GM19239 (cell line): ENCODE data around the gene CUL1.
A peak's percentile ranks its signal among the peaks of the same experiment; 100 is the strongest.
"Not testable (repeated sequence)": the region's sequence is repeated elsewhere in the genome, so short reads cannot be mapped to it uniquely, and the experiment has no call there.

ENCODE experiments used
- DNase-seq: peaks from one replicate; pipeline ENCODE4 v3.0.0; 2011; ENCODE audit warnings: low spot score; ENCODE audit not compliant: insufficient read length
- FAIRE-seq: peaks from 2 replicates; lab custom pipeline; 2011; peaks lifted over from hg19 to GRCh38; lab: Jason Lieb, UNC

CUL1 gene

DNA sequence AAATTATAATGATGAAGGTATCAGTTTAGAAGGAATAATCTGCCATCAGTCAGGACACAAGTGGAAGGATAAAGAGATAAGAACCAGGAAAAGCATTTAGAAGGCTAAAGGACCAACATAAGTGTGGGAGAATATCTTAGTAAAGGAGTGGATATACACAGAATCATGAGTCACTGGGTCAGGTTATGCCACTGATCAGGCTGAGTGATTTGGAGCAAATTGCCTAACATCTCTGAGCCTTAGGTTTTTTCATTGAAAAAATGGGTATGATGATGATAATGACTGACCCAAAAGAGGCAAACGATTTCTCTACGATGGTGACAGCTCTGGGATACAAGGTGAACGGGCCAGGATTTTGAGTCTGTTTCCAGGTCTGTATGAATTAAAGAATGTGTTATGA, 2.8 kb upstream of the CUL1 start:
- FAIRE-seq = no peak
- no peak for DNase-seq

DNA sequence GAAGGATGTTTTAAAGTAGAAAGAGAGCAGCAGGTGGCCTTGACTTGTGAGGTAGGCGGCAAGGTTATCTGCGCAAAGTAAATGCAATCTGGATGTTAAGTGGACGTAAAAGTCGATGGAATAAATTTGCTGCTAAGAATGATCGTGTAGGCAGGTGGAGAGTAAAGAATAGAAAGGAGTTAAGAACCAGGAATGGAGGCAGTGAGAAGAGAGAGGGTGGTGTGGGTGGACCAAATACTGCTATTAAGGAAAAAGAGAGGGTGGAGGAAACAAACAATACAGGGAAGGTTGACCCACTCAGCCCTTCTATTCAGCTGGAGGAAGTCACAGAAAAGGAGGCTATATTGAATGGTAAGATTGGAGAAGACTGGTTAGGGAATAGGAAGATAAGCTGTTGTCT, 1.9 kb upstream of the CUL1 start:
- no peak for FAIRE-seq

DNA sequence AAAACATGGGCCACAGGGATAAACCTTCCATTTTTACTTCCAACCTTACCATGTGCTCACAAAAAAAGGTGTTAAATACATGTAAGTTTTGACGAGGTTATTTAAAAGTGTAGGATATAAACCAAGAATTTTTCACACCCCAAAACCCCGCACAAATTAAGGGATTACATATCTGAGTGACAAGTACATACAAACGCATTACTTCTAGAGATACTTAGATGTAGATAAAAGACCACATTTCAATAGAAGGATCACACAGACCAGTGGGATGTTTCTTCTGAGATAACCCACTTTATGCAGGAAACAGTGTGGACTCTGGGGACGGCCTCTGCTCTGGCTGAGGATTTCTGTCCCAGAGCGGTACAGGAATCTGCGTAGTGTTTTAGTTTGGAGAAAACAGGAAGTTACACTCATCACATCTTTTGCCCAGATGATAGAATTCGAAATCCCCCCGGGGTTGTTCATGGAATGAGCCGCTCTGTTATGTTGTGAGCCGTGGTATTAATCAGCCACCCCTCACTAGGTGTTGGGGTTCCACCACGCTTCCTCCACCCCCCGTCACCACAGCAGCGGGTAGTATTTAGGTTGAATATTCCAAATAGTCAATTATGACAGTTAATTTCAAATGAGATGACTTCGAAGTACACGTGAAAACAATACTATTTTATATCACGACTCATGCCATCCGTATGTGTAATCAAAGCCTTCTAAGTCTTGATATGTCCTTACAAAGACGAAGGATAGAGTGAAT, 1.3 kb upstream of the CUL1 start:
- FAIRE-seq = peak; percentile 21
- DNase-seq = no peak

More for the DNA sequence above, 1.9 kb upstream of the CUL1 start:
- DNase-seq = no peak

DNA sequence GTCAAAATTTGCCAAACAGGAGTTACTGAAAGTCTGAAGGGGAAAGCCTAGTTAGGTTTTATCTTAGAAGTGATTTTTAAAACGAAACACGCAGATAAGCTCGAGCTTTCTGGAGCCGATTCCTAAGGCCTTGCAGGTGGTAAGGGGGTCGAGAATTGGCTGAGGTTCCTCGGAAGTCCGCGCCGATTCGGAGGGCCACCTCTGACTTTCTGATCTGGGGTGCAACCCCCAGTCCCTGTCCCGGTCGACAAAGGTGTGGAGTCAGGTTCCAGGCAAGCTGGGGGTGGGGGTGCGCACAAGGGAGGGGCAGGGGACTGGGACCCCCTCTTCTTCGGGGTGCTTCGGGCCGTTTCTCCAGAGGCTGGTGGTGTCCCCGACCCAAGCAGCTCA, 701 bp upstream of the CUL1 start:
- FAIRE-seq (peak; percentile 57), DNase-seq (peak; percentile 22)

DNA sequence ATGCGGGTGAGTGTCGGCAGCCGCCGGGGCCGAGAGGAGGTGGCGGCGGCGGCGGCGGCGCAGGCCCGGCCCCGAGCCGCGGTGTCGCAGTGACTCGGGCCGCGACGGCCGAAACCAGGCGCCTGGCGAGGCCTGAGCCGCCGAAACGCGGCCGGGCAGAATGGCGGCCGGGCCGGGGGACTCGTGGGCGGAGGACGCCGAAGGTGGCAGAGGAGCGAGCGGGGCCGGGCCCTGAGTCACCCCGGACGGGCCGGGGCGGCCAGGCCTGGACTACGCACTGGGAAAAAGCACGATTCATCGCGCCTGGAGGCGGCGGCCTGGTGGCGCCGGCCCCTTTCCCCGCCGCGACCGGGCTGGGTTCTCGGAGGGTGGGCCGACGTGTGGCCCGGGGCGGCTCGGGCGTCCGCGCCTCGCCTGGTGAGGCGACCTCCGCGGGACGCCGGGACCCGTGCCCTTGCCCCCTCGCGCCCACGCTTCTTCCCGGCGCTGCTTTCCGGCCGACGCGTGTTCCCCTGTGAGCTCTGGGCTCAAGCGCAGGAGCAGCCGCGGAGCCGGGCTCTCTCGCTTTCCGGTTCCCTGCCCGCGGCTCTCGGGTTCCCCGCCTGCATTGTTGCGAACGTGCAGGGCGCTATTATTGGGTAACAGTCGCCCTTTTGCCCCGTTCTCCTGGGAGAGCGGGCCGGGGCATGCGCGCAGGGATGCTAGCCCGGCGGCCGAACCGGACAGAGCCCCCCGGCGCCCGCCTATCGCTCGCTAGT, 500 bp downstream of the CUL1 start:
- no peak for FAIRE-seq
- peak; percentile 42 for DNase-seq

DNA sequence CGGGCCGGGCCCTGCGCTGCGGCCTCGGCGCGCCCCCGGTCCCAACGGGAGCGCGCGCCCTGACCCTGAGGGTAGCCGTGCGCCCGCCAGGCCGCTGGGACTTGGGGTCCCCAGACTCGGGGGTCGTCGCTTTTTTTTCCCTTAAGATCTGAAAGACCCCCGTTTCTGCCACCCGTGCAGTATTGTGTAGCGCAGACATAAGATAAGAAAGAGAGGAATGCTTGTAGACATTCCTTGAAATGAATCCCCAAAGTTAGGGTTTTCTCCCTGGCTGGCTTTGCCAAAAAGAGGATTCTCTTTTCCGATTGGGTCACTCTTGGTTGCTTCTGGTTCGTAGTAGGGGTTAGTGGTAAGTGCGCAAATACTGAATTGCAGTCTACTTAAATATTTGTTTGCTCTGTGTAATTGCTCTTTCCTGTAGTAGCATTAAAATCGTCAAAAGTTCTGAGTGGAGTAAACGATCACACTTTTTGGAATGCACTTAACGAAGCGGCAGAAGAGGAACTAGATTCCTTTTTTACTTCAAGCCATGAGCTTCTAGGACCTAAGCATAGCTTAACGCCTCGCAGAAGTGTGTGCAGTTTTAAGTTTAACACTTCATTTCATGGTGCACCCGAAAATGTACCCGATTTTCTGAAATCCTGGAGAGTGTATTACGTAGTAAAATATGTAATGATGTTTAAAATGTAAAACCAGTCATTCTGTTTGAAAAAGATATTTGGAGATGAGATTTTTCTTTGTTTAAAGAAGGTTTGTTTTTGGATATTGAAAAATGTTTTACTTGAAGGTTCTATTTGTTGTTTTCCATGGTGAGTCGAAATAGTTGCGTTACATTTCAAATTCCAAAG, 1.3 kb downstream of the CUL1 start:
- DNase-seq = no peak
- FAIRE-seq = peak; percentile 21

DNA sequence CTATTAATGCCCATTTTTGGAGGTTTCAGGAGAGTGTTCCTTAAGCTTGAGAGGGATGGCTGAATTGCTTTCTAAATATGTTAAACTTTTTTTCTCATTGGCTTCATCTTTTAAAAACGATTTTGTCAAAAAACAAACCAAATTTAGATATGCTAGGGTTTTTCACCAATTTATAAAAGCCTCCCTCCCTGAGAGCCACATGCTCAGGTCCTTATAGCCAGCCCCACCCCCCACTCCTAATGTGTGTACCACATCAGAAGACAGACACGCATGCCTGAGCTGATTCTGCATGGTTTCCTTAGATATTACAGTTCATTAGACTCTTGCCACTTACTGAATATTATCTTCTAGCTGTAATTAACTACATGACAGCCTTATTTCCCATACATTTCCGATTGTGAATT, 2.0 kb downstream of the CUL1 start:
- FAIRE-seq = peak; percentile 4

DNA sequence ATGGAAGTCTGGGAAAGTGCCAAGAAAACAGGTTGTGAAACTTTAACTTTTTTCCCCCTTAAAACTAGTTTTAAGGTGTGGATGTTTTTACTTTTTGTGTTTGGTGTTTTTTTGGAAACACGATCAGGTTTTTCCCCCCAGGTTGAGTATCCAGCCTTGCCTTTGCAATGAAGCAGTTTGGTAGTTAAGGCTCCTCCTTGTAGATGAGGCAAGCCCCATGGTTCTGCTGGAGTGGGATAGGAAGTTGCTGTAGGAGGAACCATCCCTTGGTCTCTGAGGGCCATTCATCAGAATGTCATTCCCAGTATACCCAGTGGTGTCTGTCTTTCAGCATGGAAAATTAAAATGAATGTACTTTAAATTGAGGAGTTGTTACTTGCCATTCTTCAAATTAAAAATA, 2.7 kb downstream of the CUL1 start:
- DNase-seq = no peak
- no peak for FAIRE-seq

More for the DNA sequence above, 2.0 kb downstream of the CUL1 start:
- DNase-seq = no peak

DNA sequence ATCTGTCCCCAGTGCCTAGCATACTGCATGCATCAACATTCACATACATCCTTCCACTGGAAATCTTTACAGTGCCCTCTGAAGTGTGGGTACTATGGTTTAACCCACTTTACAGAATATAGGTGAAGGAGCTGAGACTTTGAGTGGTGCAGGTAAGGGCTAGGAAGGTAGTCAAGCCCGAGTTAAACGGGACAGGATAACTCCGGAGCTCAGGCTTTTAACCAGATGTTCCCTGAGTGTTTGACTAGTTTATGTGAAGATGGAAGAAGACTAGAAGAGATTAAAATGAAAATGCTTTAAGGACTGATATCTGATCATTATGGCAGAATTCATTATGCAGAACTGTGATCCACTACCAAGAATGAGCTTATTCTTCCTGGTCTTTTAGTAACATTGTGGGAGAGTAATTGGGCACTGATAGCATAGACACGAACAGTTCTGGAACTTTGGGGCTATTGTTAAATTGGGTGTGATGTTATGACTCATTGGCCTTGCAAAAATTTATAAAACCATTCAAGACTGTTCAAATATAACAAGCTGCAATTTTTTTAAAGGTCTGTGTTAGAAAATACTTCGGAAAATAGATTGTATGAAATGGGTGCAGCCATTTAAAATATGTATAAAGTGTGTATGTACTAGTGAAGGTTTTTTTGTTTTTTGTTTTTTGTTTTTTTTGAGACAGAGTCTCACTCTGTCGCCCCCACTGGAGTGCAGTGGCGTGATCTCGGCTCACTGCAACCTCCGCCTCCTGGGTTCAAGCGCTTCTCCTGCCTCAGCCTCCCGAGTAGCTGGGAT, 4.4 kb downstream of the CUL1 start:
- DNase-seq = no peak
- no peak for FAIRE-seq

DNA sequence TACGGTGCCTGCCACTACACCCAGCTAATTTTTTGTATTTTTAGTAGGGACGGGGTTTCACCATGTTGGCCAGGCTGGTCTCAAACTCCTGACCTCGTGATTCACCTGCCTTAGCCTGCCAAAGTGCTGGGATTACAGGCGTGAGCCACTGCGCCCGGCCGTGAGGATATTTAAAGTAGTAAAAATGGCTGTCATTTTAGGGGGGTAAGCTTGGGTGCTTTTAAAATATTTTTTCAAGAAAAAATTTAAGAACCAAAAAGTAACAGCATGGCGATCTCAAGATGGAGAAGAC, 4.9 kb downstream of the CUL1 start:
- not testable (repeated sequence) for FAIRE-seq, DNase-seq

DNA sequence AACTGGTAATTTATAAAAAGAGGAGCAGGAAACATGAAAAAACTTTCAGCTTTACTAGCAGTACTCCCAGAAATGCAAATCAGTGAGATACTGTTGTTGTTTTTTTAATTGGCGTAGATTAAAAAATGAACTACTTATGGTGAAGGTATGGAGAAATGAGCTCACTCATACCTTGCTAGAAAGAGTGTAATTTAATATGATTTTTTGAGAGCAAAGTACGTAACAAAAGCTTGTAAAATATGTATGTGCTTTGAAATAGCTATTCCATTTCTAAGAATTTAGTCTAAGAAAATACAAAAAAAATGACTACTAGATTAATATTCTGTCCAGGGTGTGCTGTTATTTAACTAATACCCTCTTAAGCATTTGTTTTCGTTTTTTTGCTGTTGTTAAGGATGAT, 5.5 kb downstream of the CUL1 start:
- no peak for DNase-seq
- FAIRE-seq = no peak

DNA sequence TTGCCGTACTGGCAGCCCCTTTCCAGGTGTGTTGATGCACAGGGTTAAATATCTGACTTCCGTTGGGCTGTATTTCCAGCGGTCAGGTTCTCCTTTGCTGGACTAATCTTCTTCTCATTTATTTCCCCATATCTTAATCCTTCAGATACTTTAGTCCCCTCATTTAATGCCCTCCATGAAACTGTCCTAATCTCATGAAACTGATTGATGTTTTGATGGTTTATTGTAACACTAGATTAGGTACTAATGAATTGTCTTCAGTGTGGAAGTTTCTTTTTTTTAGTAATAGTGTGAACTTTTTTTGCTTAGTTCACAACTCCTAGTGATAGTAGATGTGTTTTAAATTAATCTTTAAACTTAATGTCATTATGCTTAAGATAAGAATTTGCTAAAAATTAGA, 6.3 kb downstream of the CUL1 start:
- DNase-seq = no peak
- peak; percentile 48 for FAIRE-seq

DNA sequence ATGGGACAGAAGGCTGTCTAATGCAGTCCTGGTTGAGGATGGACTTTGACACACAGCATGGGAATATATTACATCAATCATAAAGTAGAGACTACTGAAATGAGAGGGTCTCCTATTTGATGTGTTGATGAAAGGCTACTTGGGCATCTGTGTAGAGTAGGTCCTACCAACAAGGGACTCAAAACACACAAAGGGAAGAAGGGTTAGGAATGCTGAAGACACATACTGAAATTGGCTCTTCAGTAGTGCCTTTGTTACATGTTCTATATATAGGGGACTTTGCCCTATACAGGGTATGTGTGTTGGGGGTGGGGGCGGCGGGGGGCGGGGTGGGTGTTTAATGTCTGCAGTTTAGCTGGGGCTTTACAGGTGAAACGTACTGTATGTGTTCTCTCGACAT, 7.7 kb downstream of the CUL1 start:
- FAIRE-seq (no peak), DNase-seq (no peak)

DNA sequence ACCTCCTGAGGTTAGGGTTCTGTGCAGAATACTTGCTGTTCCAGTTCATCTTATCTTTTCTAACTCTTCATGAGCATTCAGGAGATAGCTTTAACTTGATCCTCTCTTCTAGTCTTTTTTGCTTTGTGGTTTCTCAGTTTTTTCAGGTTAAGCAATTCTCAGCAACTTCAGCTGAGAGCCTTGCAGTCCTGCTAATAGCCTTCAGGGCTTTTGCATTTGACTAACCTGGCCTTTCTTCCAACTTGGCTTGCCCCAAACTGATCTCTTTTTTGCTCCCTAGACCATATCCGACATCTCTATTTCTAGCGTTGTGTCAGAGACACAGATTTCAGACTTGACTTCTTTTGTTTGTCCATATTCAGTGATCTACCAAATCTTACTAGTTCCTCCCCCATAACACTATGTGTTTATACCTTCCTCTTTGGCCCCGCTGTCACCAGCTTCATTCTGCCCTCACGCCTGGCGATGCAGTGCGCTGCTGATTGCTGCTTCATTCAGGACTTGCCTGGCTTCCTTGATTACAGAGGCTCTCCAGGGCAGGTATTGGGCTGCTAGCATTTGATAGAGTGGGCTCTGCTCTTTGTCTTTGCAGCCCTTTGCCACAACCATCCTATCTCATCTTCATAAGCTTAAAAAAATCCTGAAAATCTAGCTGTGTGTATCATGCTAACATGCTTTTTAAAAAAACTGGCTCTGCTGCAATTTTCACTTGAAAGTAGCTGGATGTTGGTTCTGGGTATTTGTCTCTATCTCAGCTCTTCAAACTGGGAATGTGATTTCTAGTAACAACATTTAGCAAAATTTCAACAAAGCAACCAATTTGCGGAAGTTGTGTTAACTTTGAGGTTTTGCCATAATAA, 9.6 kb downstream of the CUL1 start:
- DNase-seq (no peak), FAIRE-seq (peak; percentile 52)

DNA sequence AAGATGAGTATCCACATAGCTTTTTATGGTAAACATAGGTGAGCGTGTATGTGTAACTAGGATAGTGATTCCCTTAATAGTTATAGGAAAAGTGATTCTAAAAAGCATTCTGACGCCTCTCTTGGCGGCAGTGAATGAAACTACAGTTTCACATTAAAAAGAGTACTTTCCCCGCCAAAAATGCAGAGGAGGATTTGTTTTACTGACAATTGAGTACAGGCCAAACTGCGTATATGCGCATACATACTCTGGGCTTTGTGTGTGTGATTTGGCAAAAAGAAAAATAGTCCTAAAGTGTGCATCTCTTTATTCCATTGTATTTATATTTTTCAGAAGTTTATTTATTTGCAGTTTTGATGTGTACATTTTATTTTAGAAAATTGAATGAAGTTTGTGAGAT, 10.3 kb downstream of the CUL1 start:
- DNase-seq = no peak
- FAIRE-seq = no peak

DNA sequence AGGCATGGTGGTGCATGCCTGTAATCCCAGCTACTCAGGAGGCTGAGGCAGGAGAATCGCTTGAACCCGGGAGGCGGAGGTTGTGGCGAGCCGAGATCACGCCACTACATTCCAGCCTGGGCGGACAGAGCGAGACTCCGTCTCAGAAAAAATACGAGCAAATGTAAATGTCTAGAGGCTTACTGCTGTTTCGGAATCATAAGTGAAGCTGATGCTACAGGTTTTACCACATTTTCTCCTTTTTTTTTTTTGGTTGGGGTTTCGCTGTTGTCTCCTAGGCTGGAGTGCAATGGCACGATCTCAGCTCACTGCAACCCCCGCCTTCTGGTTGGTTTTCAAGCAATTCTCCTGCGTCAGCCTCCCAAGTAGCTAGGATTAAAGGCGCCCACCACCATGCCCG, 11.7 kb downstream of the CUL1 start:
- not testable (repeated sequence) for FAIRE-seq, DNase-seq

DNA sequence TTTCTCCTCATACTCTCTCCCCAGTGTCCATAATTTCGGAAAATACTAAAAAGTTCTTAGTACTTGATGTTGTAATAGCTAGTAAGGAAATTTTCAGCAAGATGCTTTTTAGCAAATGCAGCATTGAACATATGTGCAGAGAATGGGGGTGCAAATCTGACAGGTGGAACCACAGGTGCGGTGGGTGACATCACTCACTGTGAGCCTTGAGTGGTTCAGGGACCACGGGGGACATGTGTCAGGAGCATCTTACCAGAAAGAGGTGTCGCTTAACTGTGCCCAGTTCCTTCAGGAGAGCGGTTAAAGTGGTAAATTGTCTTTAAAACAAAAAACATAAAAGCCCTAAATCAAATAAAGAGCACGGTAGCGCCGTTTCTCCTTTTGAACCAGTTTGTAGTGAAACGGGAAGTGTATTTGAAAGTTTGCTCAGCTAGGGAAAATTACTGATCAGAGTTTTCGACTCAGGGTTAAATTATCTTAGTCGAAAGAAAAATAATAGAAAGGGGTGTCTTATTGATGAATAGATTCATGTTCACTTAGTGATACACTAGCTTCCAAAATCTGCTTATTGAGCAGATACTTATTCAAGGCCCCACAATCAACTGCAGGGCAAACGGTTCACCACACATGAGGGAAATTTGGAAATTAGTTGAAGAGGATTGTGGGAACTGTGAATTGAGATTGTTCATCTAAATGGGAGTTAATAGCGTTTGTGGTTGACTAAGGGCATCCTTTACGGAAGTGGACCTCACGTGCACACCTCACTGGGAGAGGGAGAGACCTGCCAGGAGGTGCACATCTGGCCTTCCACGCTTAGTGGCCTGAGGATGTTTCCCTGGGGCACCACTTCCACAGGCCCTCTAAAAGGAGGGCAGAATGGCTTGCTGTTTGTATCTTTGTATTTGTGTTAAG, 12.7 kb downstream of the CUL1 start:
- FAIRE-seq = peak; percentile 84
- no peak for DNase-seq

DNA sequence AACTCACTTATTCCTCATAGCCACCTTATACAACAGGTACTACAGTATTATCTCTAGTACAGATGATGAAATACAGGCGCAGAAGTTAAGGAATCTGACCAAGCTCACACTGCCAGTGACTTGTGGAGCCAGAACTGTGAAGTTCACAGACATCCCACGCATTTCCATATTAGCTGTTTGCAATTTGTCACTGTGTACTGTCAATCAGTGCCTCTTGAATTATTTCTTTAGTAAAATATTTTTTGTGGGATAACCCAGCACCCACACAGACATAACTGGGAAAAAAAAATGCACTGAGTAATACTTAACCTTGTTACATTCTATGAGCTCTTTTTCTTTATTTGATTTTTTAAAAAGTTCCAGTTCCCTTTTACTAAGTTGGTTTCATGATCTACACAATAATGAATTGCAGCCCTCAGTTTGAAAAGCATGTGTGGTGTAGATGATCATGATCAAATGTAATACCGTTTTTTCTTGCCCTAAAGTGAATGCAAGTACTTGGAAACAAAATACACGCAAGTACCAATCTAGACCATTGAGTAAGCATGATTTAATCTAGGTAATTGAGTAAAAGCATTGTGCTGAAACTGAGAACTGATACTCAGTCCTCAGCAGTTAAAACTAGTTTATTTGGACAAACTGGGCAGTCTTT, 14.1 kb downstream of the CUL1 start:
- FAIRE-seq = peak; percentile 78
- DNase-seq = no peak
